Measurements from ENCODE around the gene DUS2.
"Not testable (repeated sequence)": the region's sequence is repeated elsewhere in the genome, so short reads cannot be mapped to it uniquely, and the experiment has no call there.

The DUS2 gene

DNA sequence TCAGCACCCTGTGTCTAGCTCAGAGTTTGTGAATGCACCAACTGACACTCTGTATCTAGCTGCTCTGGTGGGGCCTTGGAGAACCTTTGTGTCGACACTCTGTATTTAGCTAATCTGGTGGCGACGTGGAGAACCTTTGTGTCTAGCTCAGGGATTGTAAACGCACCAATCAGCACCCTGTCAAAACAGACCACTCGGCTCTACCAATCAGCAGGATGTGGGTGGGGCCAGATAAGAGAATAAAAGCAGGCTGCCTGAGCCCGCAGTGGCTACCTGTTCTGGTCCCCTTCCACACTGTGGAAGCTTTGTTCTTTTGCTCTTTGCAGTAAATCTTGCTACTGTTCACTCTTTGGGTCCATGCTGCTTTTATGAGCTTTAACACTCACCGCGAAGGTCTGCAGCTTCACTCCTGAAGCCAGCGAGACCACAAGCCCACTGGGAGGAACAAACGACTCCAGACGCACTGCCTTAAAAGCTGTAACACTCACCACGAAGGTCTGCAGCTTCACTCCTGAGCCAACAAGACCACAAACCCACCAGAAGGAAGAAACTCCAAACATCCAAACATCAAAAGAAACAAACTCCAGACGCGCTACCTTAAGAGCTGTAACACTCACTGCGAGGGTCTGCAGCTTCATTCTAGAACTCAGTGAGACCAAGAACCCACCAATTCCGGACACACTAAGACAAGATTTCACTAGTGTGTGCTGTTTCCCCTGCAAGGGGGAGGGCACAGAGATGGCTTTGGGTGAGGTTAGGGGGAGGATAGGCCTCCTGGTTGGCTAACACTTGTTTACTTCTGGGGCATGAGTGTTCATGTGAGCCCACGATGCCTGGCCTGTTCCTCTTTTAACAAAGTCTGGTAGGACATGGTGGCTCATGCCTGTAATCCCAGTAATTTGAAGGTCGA lies 24.1 kb upstream of the DUS2 start, which contains the start of gene DPEP2:
Gene DPEP2, minus strand, starts transcription at position 706 of the 910 bp plus-strand sequence. CDS start 6,272 bp downstream, outside the sequence.
- peak; percentile 62 for DNase-seq (ENCODE audit: low spot score)

DNA sequence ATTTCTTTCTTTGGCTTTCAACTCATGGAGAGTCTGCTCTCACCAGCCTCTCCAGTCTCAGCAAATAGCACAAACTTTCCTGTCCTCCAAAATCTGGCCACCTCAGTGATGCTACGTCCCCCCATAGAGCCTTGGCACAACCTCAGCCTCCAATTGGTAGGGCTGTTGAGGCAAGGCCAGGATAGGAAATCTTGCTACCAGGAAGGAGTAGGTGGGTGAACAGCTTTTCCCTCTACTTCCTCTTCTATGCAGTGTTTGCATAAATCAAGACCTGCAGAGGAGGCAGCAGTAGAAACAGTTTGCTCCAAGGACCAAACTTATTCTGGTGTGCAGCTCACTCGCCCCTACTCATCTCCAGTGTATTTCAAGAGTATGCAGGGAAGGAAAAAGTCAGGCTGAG lies 23.1 kb upstream of the DUS2 start:
- no peak for DNase-seq (ENCODE audit: low spot score)

DNA sequence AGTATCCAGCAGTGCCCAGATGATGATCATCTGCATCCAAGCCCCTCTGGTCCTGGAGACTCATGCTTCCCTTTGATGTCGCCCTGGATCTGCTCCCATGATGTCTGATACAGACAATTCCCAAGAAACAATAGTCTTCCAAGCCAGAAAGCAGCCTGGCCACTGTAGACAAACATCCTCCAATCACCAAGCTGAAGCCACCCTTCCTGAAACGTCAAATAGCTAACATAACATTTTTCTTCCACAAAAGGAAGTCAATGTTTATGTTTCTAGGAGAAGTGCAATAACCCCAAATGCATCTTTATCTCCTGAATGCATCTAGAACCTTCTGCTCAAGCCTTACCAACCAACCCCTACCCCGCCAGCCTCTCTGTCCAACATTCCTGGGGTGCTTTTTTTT lies 22.6 kb upstream of the DUS2 start:
- DNase-seq (ENCODE audit: low spot score) = no peak

DNA sequence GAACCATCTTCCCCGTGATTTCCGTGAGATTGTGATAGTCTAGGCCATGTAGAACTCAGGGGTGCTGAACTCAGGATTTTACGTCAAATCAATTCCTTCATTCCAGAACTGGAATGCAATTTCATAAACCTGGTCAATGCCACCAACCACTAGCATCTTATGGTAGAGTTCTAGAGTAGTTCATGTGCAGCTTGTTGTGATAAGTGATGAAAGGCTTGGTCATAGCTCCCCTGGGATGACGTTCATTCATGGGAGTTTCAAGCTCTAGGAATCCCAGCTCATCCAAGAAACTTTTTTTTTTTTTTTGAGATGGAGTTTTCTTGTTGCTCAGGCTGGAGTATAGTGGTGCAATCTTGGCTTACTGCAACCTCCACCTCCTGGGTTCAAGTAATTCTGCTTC lies 20.1 kb upstream of the DUS2 start:
- DNase-seq (ENCODE audit: low spot score) = no peak

DNA sequence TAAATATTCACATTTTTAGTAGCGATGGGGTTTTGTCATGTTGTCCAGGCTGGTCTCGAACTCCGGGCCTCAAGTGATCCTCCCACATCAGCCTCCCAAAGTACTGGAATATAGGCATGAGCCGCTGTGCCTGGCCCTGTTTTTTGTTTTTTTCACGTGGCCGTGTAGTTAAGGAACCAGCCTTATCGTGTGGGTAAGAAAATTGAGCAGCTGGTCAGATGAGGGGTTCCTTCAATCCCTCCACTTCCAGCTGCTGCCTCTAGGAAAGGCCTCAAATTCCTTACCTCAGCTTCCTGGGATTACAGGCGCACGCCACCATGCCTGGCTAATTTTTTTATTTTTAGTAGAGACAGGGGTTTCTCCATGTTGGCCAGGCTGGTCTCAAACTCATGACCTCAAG lies 17.9 kb upstream of the DUS2 start:
- DNase-seq (ENCODE audit: low spot score) = no peak

DNA sequence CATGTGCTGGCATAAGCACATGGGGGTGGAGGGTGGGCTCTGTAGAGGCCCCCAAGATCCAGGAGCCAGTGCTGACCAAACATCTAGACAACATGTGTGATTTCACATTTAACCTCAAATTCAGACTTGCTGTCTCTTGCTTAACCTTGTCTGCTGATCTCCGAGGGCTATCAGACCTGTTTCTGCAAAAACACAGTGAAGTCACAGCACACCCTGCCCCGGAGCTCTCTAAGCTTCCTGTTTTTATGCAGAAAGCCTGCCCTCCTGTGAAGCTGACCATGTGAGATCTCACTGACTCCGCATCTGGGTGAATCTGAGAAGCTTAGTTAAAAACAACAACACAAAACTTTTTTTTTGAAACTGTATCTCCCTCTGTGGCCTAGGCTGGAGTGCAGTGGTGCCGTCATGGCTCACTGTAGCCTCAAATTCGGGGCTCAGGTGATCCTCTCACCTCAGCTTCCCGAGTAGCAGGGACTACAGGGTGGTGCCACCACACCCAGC lies 17.2 kb upstream of the DUS2 start:
- DNase-seq (ENCODE audit: low spot score) = peak; percentile 70

DNA sequence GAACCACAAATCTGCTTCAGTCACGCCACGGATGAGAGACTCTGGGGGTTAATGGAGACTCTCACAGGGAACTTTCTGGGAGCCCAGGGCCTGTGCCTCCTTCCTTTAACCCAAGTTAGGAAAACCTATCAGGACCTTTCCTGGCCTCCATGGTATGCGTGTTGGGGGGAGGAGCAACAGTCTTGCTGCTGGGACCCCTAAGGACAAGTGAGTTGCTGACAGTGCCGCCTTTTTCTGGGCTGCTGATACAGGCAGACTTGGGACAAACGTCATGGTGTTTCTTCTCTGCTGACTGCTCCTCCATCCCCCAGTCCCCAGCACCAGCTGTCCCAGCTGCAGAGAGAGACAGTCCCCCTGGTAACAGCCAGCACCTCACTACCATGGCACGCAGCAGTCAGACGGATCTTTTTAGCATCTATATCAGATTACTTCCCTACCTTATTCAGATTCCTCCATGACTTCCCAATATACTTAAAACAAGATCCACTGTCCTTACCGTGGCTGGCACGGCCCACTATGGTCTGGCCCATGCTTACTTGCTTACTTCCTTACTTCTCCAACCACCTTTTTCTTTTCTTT lies 13.8 kb upstream of the DUS2 start:
- DNase-seq (ENCODE audit: low spot score) = no peak

DNA sequence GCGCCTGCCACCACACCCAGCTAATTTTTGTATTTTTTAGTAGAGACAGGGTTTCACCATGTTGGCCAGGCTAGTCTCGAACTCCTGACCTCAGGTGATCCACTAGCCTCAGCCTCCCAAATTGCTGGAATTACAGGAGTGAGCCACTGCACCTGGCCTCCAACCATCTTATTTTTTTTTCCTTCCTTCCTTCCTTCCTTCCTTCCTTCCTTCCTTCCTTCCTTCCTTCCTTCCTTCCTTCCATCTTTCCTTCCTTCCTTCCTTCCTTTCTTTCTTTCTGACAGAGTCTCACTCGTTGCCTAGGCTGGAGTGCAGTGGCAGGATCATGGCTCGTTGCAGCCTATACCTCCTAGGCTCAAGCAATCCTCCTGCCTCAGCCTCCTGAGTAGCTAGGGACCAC lies 13.2 kb upstream of the DUS2 start:
- DNase-seq (ENCODE audit: low spot score) = not testable (repeated sequence)

DNA sequence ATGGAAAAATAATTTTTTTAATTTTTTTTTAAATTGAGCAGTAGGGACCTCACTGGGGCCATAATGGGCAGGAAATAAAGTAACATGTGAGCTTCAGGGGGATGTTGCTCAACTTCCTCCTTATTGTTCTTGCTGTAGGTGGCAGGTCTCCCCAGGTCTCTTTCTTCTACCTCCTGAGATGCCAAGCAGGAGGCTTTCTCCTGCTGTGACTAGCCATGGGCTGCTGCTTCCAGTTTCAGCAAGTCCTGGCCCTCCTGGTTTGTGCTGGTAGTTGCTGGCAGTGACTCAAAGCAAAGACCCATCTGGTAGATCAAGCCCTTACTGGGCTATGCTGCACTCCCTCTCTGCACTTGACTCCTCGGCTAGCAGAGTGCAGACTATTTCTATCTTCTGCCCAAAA lies 9.6 kb upstream of the DUS2 start:
- DNase-seq (ENCODE audit: low spot score) = no peak

DNA sequence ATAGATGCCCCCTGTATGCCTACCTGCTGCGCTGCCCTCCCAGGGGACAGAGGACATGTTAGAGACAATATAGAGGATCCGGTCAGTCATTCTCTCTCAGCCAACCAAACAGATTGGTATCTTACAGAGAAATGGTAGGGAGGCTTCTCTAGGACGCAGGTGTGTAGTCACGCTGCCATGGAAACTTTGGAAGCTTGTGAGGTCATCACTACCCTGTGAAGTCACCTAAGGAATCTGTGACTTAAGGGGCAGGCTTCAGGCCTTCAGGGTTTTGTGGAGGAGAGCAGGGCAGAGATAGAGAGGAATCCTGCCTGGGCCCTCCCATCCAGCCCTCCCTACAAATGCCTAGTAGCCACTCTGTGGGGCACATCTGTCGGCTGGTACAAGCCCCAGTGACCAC lies 7.4 kb upstream of the DUS2 start, which contains the start of gene DPEP2NB:
Gene DPEP2NB, minus strand, starts transcription at position 231 of the 400 bp plus-strand sequence. Its CDS starts 141 bp downstream, at position 90.
- no peak for DNase-seq (ENCODE audit: low spot score)

DNA sequence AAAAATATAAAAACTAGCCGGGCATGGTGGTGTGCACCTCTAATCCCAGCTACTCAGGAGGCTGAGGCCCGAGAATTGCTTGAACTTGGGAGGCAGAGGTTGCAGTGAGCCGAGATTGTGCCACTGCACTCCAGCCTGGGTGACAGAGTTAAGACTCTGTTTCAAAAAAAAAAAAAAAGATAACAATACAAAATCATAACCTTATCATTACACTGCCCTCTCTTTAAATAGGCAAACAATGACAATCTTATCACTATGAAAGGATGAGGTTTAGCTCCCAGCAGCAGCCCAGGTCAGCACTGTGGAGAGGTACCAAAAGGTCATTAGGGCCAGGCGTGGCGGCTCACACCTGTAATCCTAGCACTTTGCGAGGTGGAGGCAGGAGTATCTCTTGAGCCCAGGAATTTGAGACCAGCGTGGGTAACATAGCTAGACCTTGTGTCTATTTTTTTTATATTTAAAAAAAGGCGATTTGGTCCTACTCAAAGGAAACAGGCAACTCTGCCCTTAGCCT lies 3.9 kb upstream of the DUS2 start:
- DNase-seq (ENCODE audit: low spot score) = no peak

DNA sequence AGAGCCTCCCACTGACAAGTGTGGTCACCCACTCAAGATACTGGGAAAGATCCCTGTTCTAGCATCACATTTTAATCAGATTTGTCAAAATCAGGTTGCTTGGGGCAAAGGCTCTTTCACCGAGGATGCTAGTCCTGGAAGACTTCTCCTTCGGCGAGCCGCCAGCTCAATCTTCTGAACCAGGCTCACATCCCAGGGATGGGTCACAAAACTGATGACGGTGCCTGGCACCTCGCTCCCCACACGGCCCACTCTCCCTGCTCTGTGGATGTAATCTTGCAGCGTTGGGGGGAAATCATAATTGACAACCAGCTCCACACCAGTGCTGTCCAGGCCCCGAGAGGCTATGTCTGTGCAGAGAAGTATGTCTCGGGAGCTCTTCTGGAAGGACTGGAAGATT lies 1.6 kb upstream of the DUS2 start:
- no peak for DNase-seq (ENCODE audit: low spot score)

DNA sequence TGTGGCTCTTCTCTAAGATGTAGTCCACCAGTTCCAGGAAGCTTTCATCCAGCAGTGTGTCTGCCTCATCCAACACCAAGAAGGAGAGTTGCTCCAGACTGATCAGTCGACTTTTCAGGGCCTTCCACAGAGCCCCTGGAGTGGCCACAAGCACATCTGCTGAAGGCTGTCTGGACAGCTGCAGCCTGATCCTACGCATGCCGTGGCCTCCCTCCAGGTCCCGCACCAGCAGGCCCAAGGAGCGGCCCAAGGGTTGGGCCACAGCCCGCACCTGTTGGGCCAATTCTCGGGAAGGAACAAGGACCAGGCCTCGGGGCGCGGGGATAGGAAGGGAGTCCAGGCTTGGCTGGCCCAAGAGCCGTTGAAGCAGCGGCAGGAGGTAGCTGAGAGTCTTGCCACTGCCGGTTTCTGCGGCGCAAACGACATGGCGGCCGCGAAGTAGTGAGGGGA lies 781 bp upstream of the DUS2 start:
- DNase-seq (ENCODE audit: low spot score) = no peak

DNA sequence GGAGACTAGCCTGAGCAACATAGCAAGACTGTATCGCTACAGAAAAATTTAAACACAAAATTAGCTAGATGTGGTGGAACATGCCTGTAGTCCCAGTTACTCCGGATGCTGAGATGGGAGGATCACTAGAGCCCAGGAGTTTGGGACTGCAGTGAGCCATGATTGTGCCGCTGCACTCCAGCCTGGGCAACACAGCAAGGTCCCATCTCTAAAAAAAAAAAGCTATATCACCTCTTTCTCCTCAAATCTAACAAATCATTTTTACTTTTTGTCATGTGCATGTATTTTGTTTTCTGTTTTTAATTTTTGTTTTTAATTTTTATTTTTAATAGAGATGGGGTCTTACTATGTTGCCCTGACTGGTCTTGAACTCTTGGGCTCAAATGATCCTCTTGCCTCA lies 5.9 kb downstream of the DUS2 start:
- DNase-seq (ENCODE audit: low spot score) = no peak

DNA sequence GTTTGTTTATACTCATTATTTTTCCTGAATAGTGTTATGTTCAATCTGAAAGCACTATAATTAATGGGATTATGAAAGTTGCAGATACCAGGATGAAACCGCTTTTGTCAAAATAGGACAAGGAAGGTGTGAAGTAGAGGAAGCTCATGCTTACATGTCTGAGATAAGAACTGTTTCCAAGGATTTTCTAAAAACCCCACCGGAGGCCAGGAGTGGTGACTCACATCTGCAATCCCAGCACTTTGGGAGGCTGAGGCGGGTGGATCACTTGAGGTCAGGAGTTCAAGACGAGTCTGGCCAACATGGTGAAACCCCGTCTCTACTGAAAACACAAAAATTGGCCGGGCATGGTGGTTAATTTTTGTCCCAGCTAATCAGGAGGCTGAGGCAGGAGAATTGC lies 7.0 kb downstream of the DUS2 start:
- DNase-seq (ENCODE audit: low spot score) = not testable (repeated sequence)

DNA sequence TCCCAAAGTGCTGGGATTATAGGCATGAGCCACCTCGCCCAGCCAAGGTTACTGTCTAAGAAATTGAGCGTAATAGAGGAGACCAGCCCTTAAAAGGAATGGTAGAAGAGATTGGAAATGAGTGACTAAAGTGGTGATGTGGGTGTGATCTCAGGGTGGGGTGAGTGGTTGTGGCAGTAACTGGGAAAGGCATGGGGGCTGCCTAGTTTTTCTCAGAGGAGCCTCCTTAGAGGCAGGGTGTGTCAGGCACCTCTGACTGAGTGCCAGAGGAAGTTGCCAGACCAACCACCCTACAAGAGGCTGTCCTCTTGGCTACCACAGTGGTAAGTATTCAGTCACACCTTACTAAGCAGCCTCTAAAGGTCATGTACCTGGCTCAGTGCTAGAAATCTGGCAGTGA lies 8.9 kb downstream of the DUS2 start:
- peak; percentile 17 for DNase-seq (ENCODE audit: low spot score)

DNA sequence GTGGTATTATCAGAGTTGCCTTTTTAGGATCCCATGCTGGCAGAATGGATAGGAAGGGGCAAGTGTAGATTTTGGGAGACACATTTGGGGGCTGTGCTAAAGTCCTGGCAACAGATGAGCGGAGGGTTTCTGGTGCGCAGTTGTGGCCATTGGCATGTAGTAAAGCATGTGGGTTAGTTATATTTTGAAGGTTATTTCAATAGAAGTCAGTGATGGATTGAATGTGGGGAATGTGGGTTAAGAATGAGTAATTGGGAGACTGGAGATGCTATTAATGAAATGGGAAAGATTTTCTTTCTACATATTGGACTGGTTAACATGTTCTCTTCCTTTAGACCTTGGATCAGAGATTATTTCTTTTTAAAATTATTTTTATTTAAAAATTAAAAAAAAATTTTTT lies 10.0 kb downstream of the DUS2 start:
- no peak for DNase-seq (ENCODE audit: low spot score)

DNA sequence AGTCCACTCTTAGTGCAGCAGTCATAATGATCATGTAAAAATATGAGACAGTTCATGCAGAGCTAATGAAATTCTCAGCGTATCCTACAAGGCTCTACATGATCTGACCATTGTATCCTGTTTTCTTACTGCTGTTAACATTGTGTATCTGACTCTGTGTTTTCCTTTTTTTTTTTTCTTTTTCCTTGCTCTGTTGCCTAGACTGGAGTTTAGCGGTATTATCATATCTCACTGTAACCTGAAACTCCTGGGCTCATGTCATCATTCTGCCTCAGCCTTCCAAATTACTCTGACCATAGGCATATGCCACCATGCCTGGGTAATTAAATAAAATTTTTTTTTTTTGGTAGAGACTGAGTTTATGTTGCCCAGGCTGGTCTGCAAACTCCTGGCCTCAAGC lies 12.1 kb downstream of the DUS2 start:
- DNase-seq (ENCODE audit: low spot score) = no peak

DNA sequence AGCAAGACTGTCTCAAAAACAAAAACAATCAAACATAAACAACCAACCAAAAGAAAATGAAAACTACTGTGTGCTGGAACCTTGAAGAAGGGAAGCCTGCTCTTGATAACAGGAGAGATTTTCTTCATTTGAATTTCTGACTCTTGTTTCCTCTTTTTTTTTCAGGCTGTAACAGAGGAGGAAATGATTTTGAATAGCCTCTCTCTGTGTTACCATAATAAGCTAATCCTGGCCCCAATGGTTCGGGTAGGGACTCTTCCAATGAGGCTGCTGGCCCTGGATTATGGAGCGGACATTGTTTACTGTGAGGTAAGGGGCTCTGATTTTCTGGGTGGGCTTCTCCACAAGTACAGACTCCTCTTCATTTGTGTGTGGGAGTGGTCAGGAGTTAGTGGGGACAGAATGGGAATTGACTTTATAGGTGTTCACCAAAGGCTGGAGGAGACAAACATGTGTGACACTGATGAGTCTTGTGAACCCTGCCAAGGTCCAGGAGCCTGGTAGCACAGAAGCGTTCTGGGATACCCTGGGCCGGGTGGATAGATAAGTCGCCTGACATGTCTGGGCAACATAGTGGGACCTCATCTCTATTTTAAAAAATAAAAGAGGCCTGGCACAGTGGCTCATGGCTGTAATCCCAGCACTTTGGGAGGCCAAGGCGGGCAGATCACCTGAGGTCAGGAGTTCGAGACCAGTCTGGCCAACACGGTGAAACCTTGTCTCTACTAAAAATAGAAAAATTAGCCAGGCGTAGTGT lies 14.9 kb downstream of the DUS2 start:
- no peak for DNase-seq (ENCODE audit: low spot score)

DNA sequence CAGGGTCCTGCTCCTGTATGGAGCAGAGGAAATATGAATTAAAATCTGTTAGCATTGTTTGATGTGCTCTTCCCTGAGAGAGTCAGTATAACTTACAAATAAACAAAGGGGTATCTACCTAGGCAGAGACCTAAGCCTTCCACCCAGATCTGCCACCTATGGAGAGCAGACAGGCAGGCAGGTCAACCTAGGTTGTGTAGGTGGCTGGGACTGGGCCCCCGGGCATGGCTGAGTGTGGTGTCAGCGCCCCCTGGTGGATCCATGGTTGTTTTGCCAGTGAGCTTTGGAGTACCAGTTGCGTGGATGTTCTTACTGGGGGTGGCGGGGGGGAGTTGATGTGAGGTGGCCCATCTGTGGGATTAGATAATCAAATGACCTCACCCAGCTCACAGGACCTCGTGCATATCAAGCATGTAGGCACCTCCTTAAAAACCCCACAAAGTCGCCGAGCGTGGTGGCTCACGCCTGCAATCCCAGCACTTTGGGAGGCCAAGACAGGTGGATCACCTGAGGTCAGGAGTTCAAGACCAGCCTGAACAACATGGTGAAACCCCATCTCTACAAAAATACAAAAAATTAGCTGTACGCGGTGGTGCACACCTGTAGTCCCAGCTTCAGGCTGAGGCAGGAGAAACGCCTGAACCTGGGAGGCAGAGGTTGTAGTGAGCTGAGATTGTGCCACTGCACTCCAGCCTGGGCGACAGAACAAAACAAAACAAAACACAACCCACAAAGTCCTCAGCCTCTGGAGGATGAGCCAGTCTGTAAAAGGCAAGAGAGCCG lies 17.6 kb downstream of the DUS2 start:
- peak; percentile 91 for DNase-seq (ENCODE audit: low spot score)

DNA sequence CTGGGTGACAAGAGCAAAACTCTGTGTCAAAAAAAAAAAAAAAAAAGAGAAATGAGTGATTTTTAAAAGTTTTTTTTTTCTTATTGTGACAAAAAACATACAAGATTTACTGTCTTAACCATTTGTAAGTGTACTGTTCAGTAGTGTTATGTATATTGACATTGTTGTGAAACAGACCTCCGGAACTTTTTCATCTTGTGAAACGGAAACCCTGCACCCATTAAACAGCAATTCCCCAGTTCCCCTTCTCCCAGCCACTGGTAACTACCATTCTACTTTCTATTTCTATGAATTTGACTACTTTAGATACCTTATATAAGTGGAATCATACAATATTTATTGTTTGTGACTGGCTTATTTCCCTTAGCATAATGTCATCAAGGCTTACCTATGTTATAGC lies 18.7 kb downstream of the DUS2 start:
- no peak for DNase-seq (ENCODE audit: low spot score)

Data from CD4-positive, alpha-beta T cell treated with Interleukin-15 for 4 hours (primary cell).